IMR-90 (cell line): ENCODE data around the gene ATP11A. TPM values are rescaled to one million over a fixed set of nuclear protein-coding genes. Genes with fewer than 3 reads are reported as not detected.

Experiments
- ATAC-seq: fragments of 200-7000 bp; cut with Tn5 transposase; 2 replicates; pipeline ENCODE4 v1.9.1; 2020; ENCODE audit warnings: low read depth, mild to moderate bottlenecking, moderate library complexity
- BruUV-seq: library from RNA; stranded (reverse); fragments of 400-500 nt; replicated peaks from 2 replicates; lab custom pipeline; 2021; lab: Mats Ljungman, UMichigan
- CTCF ChIA-PET: fragments of 300-600 bp; formaldehyde crosslinking; extraction: SDS; loops from one replicate; lab custom pipeline; 2021; ENCODE audit warnings: antibody characterized with exemption; lab: Yijun Ruan, JAX
- POLR2A ChIA-PET: fragments of 300-600 bp; sonication (Branson Sonifier 250); formaldehyde crosslinking; loops from one replicate; lab custom pipeline; 2022; ENCODE audit warnings: antibody characterized with exemption; ENCODE audit not compliant: unreplicated experiment; lab: Charles Lee
- DNase-seq: peaks from one replicate; pipeline ENCODE4 v3.0.0; 2013
- H2AFZ ChIP-seq: replicated peaks from 2 replicates; pipeline ENCODE3; 2013; ENCODE audit warnings: low read length, mild to moderate bottlenecking; ENCODE audit not compliant: poor library complexity
- H2AK5ac ChIP-seq: 2 replicates; pipeline ENCODE4 v1.6.1; 2013; ENCODE audit warnings: low read depth, low read length, inconsistent platforms
- H2AK9ac ChIP-seq: replicated peaks from 2 replicates; pipeline ENCODE3; 2013; ENCODE audit warnings: mild to moderate bottlenecking, low read depth, low read length, moderate library complexity; ENCODE audit not compliant: poor library complexity
- H2BK120ac ChIP-seq: 2 replicates; pipeline ENCODE4 v1.6.1; 2013; ENCODE audit warnings: low read depth, low read length, inconsistent platforms
- H2BK15ac ChIP-seq: 3 replicates; pipeline ENCODE4 v1.6.1; 2013; ENCODE audit warnings: low read depth, low read length, inconsistent platforms
- H2BK20ac ChIP-seq: 2 replicates; pipeline ENCODE4 v1.6.1; 2013; ENCODE audit warnings: low read depth, mild to moderate bottlenecking, inconsistent platforms, low read length, moderate library complexity
- H2BK5ac ChIP-seq: 2 replicates; pipeline ENCODE4 v1.6.1; 2013; ENCODE audit warnings: mild to moderate bottlenecking, low read depth, low read length, inconsistent platforms; ENCODE audit not compliant: poor library complexity, severe bottlenecking
- H3K14ac ChIP-seq: replicated peaks from 2 replicates; pipeline ENCODE4 v1.6.1; 2013; ENCODE audit warnings: low read depth, low read length, inconsistent platforms
- H3K18ac ChIP-seq: 2 replicates; pipeline ENCODE4 v1.6.1; 2013; ENCODE audit warnings: low read depth, low read length, control low read depth
- H3K23ac ChIP-seq: 2 replicates; pipeline ENCODE4 v1.6.1; 2013; ENCODE audit warnings: low read depth, low read length, inconsistent platforms
- H3K27ac ChIP-seq: 2 replicates; pipeline ENCODE4 v1.5.1; 2013; ENCODE audit warnings: mild to moderate bottlenecking, control low read depth, low read length; ENCODE audit not compliant: insufficient read depth
- H3K27me3 ChIP-seq: 2 replicates; pipeline ENCODE4 v1.6.1; 2013; ENCODE audit warnings: low read length; ENCODE audit not compliant: control insufficient read depth, insufficient read depth
- H3K36me3 ChIP-seq: 2 replicates; pipeline ENCODE4 v1.6.1; 2013; ENCODE audit warnings: low read length, mixed read lengths; ENCODE audit not compliant: control insufficient read depth, insufficient read depth
- H3K4ac ChIP-seq: 2 replicates; pipeline ENCODE4 v1.6.1; 2013; ENCODE audit warnings: low read depth, low read length, inconsistent platforms
- H3K4me1 ChIP-seq: 2 replicates; pipeline ENCODE4 v1.6.1; 2013; ENCODE audit warnings: low read length, mixed read lengths; ENCODE audit not compliant: control insufficient read depth, insufficient read depth
- H3K4me2 ChIP-seq: 2 replicates; pipeline ENCODE4 v1.6.1; 2013; ENCODE audit warnings: low read depth, mild to moderate bottlenecking, control low read depth, low read length, moderate library complexity
- H3K4me3 ChIP-seq: 2 replicates; pipeline ENCODE4 v1.5.1; 2013; ENCODE audit warnings: low read depth, mild to moderate bottlenecking, control low read depth, low read length, moderate library complexity; ENCODE audit not compliant: insufficient read depth
- H3K56ac ChIP-seq: 2 replicates; pipeline ENCODE4 v1.6.1; 2013; ENCODE audit warnings: low read length, inconsistent platforms; ENCODE audit not compliant: insufficient read depth; ENCODE audit errors: extremely low read depth
- H3K79me1 ChIP-seq, 2 experiments: 2 replicates each; pipeline ENCODE4 v1.6.1; 2013; ENCODE audit warnings: low read length in 2 of 2, inconsistent platforms in 1 of 2, low read depth in 1 of 2
- H3K9ac ChIP-seq: 2 replicates; pipeline ENCODE4 v1.6.1; 2013; ENCODE audit warnings: low read depth, low read length, control low read depth
- H3K9me1 ChIP-seq: 2 replicates; pipeline ENCODE4 v1.6.1; 2013; ENCODE audit warnings: low read length, inconsistent platforms; ENCODE audit not compliant: insufficient read depth
- H3K9me3 ChIP-seq: 2 replicates; pipeline ENCODE4 v1.6.1; 2013; ENCODE audit warnings: low read length; ENCODE audit not compliant: control insufficient read depth, insufficient read depth
- H4K20me1 ChIP-seq: 2 replicates; pipeline ENCODE4 v1.6.1; 2013; ENCODE audit warnings: low read length, inconsistent platforms; ENCODE audit not compliant: insufficient read depth
- H4K5ac ChIP-seq: 2 replicates; pipeline ENCODE4 v1.6.1; 2013; ENCODE audit warnings: mild to moderate bottlenecking, low read depth, low read length, control low read depth
- H4K8ac ChIP-seq, 2 experiments: 2 replicates each; pipeline ENCODE4 v1.6.1; 2013; ENCODE audit warnings: low read depth in 2 of 2, low read length in 2 of 2, control low read depth in 1 of 2, inconsistent platforms in 1 of 2
- H4K91ac ChIP-seq: 2 replicates; pipeline ENCODE4 v1.6.1; 2013; ENCODE audit warnings: low read depth, low read length, inconsistent platforms; ENCODE audit not compliant: insufficient read depth
- CEBPB ChIP-seq: IDR thresholded peaks from 2 replicates; pipeline ENCODE4 v1.6.1; 2012; ENCODE audit warnings: low read depth, low read length, improper control_type of control experiment
- CHD1 ChIP-seq: IDR thresholded peaks from 2 replicates; pipeline ENCODE4 v1.6.1; 2012; ENCODE audit warnings: low read depth, low read length, improper control_type of control experiment
- CTCF ChIP-seq: conservative IDR thresholded peaks from 2 replicates; pipeline ENCODE4 v1.5.1; 2012; ENCODE audit warnings: mild to moderate bottlenecking, low read depth, low read length, improper control_type of control experiment
- ELK1 ChIP-seq: fragments of 150-350 bp; IDR thresholded peaks from 2 replicates; pipeline ENCODE4 v1.6.1; 2016; ENCODE audit warnings: low read depth, mild to moderate bottlenecking, low read length, moderate library complexity, borderline replicate concordance
- FOS ChIP-seq: fragments of 150-350 bp; IDR thresholded peaks from 2 replicates; pipeline ENCODE4 v1.6.1; 2016; ENCODE audit warnings: low read depth, low read length
- MAZ ChIP-seq: IDR thresholded peaks from 2 replicates; pipeline ENCODE4 v1.6.1; 2012; ENCODE audit warnings: low read depth, mild to moderate bottlenecking, low read length, improper control_type of control experiment, moderate library complexity, borderline replicate concordance
- MXI1 ChIP-seq: IDR thresholded peaks from 2 replicates; pipeline ENCODE4 v1.6.1; 2012; ENCODE audit warnings: low read depth, mild to moderate bottlenecking, low read length, moderate library complexity, borderline replicate concordance
- NFE2L2 ChIP-seq: fragments of 150-350 bp; IDR thresholded peaks from 2 replicates; pipeline ENCODE4 v1.6.1; 2016; ENCODE audit warnings: low read depth, mild to moderate bottlenecking, low read length
- POLR2A ChIP-seq: IDR thresholded peaks from 2 replicates; pipeline ENCODE4 v1.6.1; 2012; ENCODE audit warnings: mild to moderate bottlenecking, low read depth, low read length
- RAD21 ChIP-seq: IDR thresholded peaks from 2 replicates; pipeline ENCODE4 v1.6.1; 2012; ENCODE audit warnings: low read length, improper control_type of control experiment
- RFX5 ChIP-seq: IDR thresholded peaks from 2 replicates; pipeline ENCODE4 v1.8.0; 2012; ENCODE audit warnings: low read depth, mild to moderate bottlenecking, low read length, moderate library complexity
- WGBS, 2 experiments: methylation state at CpG; one replicate each; pipeline versions ENCODE4 v1.1.5 to v1.1.7; 2013; ENCODE audit warnings: missing lambda C conversion rate in 2 of 2; ENCODE audit not compliant: insufficient read length in 1 of 2; ENCODE audit errors: extremely low coverage in 2 of 2; 5-methylcytosine and 5-hydroxymethylcytosine counted together
- dilution Hi-C: fragments of 300-500 bp; cut with HindIII; formaldehyde crosslinking; loops from one replicate; pipeline ENCODE4 v1.14.3; 2018; ENCODE audit warnings: low sequenced_read_pairs; ENCODE audit not compliant: unreplicated experiment
- in situ Hi-C: fragments of 300-500 bp; cut with MboI; formaldehyde crosslinking; loops from 3 replicates; pipeline ENCODE4 v1.14.3; 2019; ENCODE audit warnings: low sequenced_read_pairs, inconsistent platforms, mixed read lengths
- intact Hi-C: fragments of 100-400 bp; cut with micrococcal nuclease; formaldehyde crosslinking; loops from 2 replicates; pipeline ENCODE4 v1.10.0; 2022
- polyA plus RNA-seq, 3 experiments: library from polyadenylated mRNA; depleted of rRNA; stranded (reverse); fragments of >200 nt; gene quantifications; 2 replicates each; pipeline ENCODE4 v1.2.3, GENCODE V29; 2012; ENCODE audit warnings: low replicate concordance in 1 of 3
- total RNA-seq: library from RNA; depleted of rRNA; stranded (reverse); fragments of >200 nt; gene quantifications from 2 replicates; pipeline ENCODE4 v1.2.3, GENCODE V29; 2012

ATP11A gene
- total and polyA plus RNA-seq, 2 of the 4 experiments (the other 2 are of a cell fraction): 8.4 to 12.0 TPM

- TF ChIP-seq MXI1: no peak
Observed at GRCh38 chr13:112697756-112698655, 8.2 kb downstream of the ATP11A start (continued).

- H3K9me3 ChIP-seq: no peaks in the 10 kb centered on the region
- H4K20me1 ChIP-seq: peaks cover 33% of the 10 kb centered on the region
- intact Hi-C loops (no loop called here), dilution Hi-C loops (no loop called here), in situ Hi-C loops (no loop called here)
- ATAC-seq: no peak
- H3K79me1 ChIP-seq: peaks cover 12 to 65% of the 10 kb centered on the region in 2 experiments; a peak in 3 of 4 replicates
- H3K27me3 ChIP-seq: no peaks in the 10 kb centered on the region
- no peak overlapping the region for H2BK15ac ChIP-seq
- BruUV-seq: no TSS peak
- ChIA-PET POLR2A (no interaction called here), CTCF (no interaction called here)
- H3K23ac ChIP-seq: no peak overlapping the region
- no peak overlapping the region for H3K4ac ChIP-seq
- H3K4me1 ChIP-seq: peaks cover 14% of the 10 kb centered on the region
- no peak overlapping the region for H2BK20ac ChIP-seq
- H2AK5ac ChIP-seq: no peak overlapping the region
- H3K9ac ChIP-seq: no peak overlapping the region
- no peak overlapping the region for H2AFZ ChIP-seq
- WGBS, 2 experiments: 72% methylated on average over 5 of the region's 13 CpGs; no CpG with 5 or more reads in 1 of the 2 experiments
- H4K5ac ChIP-seq: no peak overlapping the region
- H3K14ac ChIP-seq: no peak overlapping the region
- H3K18ac ChIP-seq: no peak overlapping the region
- no peak overlapping the region for H3K27ac ChIP-seq
- H3K4me2 ChIP-seq: no peak overlapping the region
- no peak overlapping the region for H2AK9ac ChIP-seq
- H3K56ac ChIP-seq: no peak overlapping the region
- no peak overlapping the region for H2BK120ac ChIP-seq
- peaks cover 7% of the 10 kb centered on the region; the same call in 1 of the 2 replicates for H3K9me1 ChIP-seq
- no peak overlapping the region for H3K4me3 ChIP-seq
- DNase-seq: no peak
- no peak overlapping the region for H4K8ac ChIP-seq
- H3K36me3 ChIP-seq: 0 out of 2 replicates have a peak, but pooled peaks cover 6% of the 10 kb centered on the region
- H2BK5ac ChIP-seq: no peak overlapping the region
- no peak overlapping the region for H4K91ac ChIP-seq
- TF ChIP-seq CHD1: no peak
- TF ChIP-seq FOS: no peak
- no peak for TF ChIP-seq POLR2A
- TF ChIP-seq MAZ: no peak
- TF ChIP-seq CEBPB: no peak
- TF ChIP-seq NFE2L2: no peak
- no peak for TF ChIP-seq MXI1
- no peak for TF ChIP-seq RAD21
- no peak for TF ChIP-seq ELK1
- no peak for TF ChIP-seq RFX5
- no peak for TF ChIP-seq CTCF
Observed at GRCh38 chr13:112699322-112699918, 9.6 kb downstream of the ATP11A start.
